CD4-positive, alpha-beta T cell (primary cell): ENCODE results near the gene AMELX. TPM values are rescaled to one million over a fixed set of nuclear protein-coding genes. Genes with fewer than 3 reads are reported as not detected.

Experiments
- ATAC-seq: fragments of 200-7000 bp; cut with Tn5 transposase; one replicate; pipeline ENCODE4 v1.10.0; 2022; ENCODE audit warnings: mild to moderate bottlenecking; ENCODE audit not compliant: poor library complexity
- CTCF ChIA-PET: fragments of 350-600 bp; sonication (Branson Sonifier 250); formaldehyde crosslinking; loops from one replicate; lab custom pipeline; 2021; ENCODE audit warnings: antibody characterized with exemption, inconsistent platforms; lab: Charles Lee
- POLR2A ChIA-PET: fragments of 350-600 bp; sonication (Branson Sonifier 250); formaldehyde crosslinking; loops from one replicate; lab custom pipeline; 2021; ENCODE audit warnings: antibody characterized with exemption, inconsistent platforms; lab: Charles Lee
- DNase-seq, 14 experiments: peaks; one replicate each; pipeline ENCODE4 v3.0.0-alpha.2; 2013 to 2020; ENCODE audit warnings: mixed read lengths in 2 of 14
- H3K27ac ChIP-seq, 2 donors: one replicate each; pipeline versions ENCODE4 v1.5.1 to v1.7.0; 2013; ENCODE audit warnings: low read length in 2 of 2, low read depth in 1 of 2, mild to moderate bottlenecking in 1 of 2
- H3K27me3 ChIP-seq, 2 experiments: 1 replicate in 1 of 2; 2 replicates in 1 of 2; pipeline versions ENCODE4 v1.6.1 to v1.7.0; 2013; ENCODE audit warnings: low read length in 2 of 2, control low read depth in 1 of 2, mild to moderate bottlenecking in 1 of 2, moderate library complexity in 1 of 2; ENCODE audit not compliant: insufficient read depth in 2 of 2, control insufficient read depth in 1 of 2
- H3K36me3 ChIP-seq: one replicate; pipeline ENCODE4 v1.6.1; 2013; ENCODE audit warnings: low read length, control low read depth; ENCODE audit not compliant: insufficient read depth
- H3K4me1 ChIP-seq: one replicate; pipeline ENCODE4 v1.6.1; 2013; ENCODE audit warnings: low read length, control low read depth; ENCODE audit not compliant: insufficient read depth
- H3K4me3 ChIP-seq: one replicate; pipeline ENCODE4 v1.5.1; 2013; ENCODE audit warnings: mild to moderate bottlenecking, low read length, moderate library complexity
- H3K9me3 ChIP-seq, 2 experiments: 1 replicate in 1 of 2; 2 replicates in 1 of 2; pipeline versions ENCODE4 v1.6.1 to v1.7.0; 2013; ENCODE audit warnings: low read length in 2 of 2, mild to moderate bottlenecking in 2 of 2, control low read depth in 1 of 2, moderate library complexity in 1 of 2; ENCODE audit not compliant: control insufficient read depth in 1 of 2, insufficient read depth in 1 of 2
- H3K27ac Mint-ChIP-seq: one replicate; pipeline ENCODE4 v1.8.0; 2020; ENCODE audit warnings: mixed read lengths
- H3K27me3 Mint-ChIP-seq: one replicate; pipeline ENCODE4 v1.8.0; 2021; ENCODE audit warnings: mixed read lengths
- H3K36me3 Mint-ChIP-seq: one replicate; pipeline ENCODE4 v1.8.0; 2021; ENCODE audit warnings: low read depth, mixed read lengths
- H3K4me1 Mint-ChIP-seq: one replicate; pipeline ENCODE4 v1.8.0; 2021; ENCODE audit warnings: low read depth, mixed read lengths
- H3K4me3 Mint-ChIP-seq: one replicate; pipeline ENCODE4 v1.8.0; 2020; ENCODE audit warnings: mild to moderate bottlenecking, mixed read lengths
- H3K9me3 Mint-ChIP-seq: one replicate; pipeline ENCODE4 v1.8.0; 2020; ENCODE audit warnings: mixed read lengths
- intact Hi-C, 2 experiments: fragments of 100-400 bp; cut with DNase I in 1 of 2; cut with micrococcal nuclease in 1 of 2; formaldehyde crosslinking; loops; one replicate each; pipeline versions ENCODE4 v1.15.1 to v1.9.0; 2023 to 2025; cut with DNase I, micrococcal nuclease
- total RNA-seq, 174 experiments: library from RNA in 2 of 174; stranded (reverse) in 2 of 174; gene quantifications; one replicate each; pipeline ENCODE4 v1.2.3 and lab custom pipeline; 2021 to 2026
- TF ChIP-seq, protein P1 (sequence below): fragments of 200-600 bp; IDR thresholded peaks from one replicate; pipeline ENCODE4 v1.8.0; 2022; ENCODE audit warnings: antibody characterized with exemption, mild to moderate bottlenecking

AMELX gene
- total RNA-seq, 2 experiments from 2014 or later, result not detected

DNA sequence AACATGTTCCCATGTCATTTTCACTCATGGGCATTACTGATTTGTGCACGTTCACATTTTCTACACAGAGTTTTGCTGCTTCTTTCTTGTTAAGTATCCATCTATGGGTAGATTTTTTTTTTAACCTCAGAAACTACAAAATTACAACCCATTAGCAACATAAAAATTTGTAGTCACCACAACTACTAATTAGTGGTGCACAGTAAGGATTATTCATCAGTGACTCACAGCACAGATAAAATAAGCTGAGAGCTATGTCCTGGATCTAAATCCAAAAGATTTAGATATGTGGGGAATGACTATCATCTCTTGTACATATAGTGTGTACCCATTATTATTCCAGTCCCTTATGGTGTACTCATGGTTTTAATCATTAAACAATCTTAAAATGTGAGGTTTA, 19.7 kb upstream of the AMELX start:
- H3K27me3 Mint-ChIP-seq, result no peaks in the 10 kb centered on the region
- H3K4me3 Mint-ChIP-seq, result no peak overlapping the region
- no peaks in the 10 kb centered on the region for H3K36me3 Mint-ChIP-seq
- Histone ChIP-seq H3K9me3 (no peaks in the 10 kb centered on the region), H3K4me1 (no peaks in the 10 kb centered on the region), H3K27ac (no peak overlapping the region), H3K4me3 (no peak overlapping the region), H3K36me3 (no peaks in the 10 kb centered on the region), H3K27me3 (no peaks in the 10 kb centered on the region)
- TF ChIP-seq, protein P1, sequence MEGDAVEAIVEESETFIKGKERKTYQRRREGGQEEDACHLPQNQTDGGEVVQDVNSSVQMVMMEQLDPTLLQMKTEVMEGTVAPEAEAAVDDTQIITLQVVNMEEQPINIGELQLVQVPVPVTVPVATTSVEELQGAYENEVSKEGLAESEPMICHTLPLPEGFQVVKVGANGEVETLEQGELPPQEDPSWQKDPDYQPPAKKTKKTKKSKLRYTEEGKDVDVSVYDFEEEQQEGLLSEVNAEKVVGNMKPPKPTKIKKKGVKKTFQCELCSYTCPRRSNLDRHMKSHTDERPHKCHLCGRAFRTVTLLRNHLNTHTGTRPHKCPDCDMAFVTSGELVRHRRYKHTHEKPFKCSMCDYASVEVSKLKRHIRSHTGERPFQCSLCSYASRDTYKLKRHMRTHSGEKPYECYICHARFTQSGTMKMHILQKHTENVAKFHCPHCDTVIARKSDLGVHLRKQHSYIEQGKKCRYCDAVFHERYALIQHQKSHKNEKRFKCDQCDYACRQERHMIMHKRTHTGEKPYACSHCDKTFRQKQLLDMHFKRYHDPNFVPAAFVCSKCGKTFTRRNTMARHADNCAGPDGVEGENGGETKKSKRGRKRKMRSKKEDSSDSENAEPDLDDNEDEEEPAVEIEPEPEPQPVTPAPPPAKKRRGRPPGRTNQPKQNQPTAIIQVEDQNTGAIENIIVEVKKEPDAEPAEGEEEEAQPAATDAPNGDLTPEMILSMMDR, result no peak
- no peaks in the 10 kb centered on the region for H3K9me3 Mint-ChIP-seq
- DNase-seq, result no peak
- H3K4me1 Mint-ChIP-seq, result no peaks in the 10 kb centered on the region
- CTCF ChIA-PET, result no interaction called here
- POLR2A ChIA-PET, result no interaction called here
- intact Hi-C loops, result no loop called here
- no peak for ATAC-seq
- no peak overlapping the region for H3K27ac Mint-ChIP-seq

DNA sequence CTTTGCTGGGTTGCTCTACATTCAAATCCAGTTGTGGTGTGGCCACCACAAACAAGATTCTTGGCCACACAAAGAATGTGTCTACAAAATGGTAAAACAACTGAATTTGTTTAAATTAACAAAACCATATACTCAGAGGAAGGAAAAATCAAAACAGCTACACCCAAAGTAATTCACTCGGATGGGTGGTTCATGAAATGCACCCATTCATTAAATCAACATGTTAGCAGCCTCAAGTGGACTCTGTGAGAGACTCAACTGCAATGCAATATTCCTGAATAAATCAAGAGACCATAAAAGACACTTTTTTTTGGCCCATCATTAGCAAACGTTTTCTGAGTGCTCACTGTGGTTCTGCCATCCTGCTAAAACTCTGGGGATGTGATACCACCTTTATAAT, 11.2 kb upstream of the AMELX start:
- Histone ChIP-seq H3K4me3 (no peak overlapping the region), H3K9me3 (no peaks in the 10 kb centered on the region), H3K27ac (no peak overlapping the region), H3K27me3 (no peaks in the 10 kb centered on the region), H3K4me1 (no peaks in the 10 kb centered on the region), H3K36me3 (no peaks in the 10 kb centered on the region)
- Mint-ChIP-seq H3K9me3 (no peaks in the 10 kb centered on the region), H3K27me3 (no peaks in the 10 kb centered on the region), H3K4me3 (no peak overlapping the region), H3K36me3 (no peaks in the 10 kb centered on the region), H3K27ac (no peak overlapping the region), H3K4me1 (no peaks in the 10 kb centered on the region)
- DNase-seq (no peak), ATAC-seq (no peak)
- CTCF ChIA-PET, result no interaction called here
- TF ChIP-seq, protein P1, result no peak
- POLR2A ChIA-PET, result no interaction called here
- intact Hi-C loops, result no loop called here

DNA sequence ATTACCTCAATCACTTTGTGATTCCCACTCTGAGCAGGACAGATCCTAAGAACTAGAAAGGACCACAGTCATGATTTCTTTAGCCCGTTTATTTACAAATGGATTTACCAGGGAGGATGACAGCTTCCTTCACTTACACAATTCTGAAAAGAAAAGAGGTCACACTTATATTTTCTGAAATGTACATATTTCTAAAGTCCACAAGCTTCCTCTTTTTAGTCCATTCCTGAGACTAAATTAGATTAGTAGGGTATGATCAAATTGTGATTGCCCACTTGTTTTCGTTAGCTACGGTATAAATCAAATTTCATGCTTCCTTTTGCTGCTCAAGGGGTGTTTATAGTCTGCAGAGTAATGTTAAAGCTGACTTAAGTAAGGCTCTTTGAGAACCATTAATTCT, 7.6 kb upstream of the AMELX start:
- H3K4me1 ChIP-seq, result no peaks in the 10 kb centered on the region
- no peaks in the 10 kb centered on the region for H3K9me3 ChIP-seq
- H3K4me1 Mint-ChIP-seq, result no peaks in the 10 kb centered on the region
- H3K36me3 ChIP-seq, result no peaks in the 10 kb centered on the region
- ATAC-seq, result no peak
- no peak overlapping the region for H3K4me3 Mint-ChIP-seq
- DNase-seq, result no peak
- H3K9me3 Mint-ChIP-seq, result no peaks in the 10 kb centered on the region
- intact Hi-C loops, result no loop called here
- TF ChIP-seq, protein P1, result no peak
- no peak overlapping the region for H3K27ac Mint-ChIP-seq
- no peak overlapping the region for H3K4me3 ChIP-seq
- H3K27me3 Mint-ChIP-seq, result no peaks in the 10 kb centered on the region
- ChIA-PET CTCF (no interaction called here), POLR2A (no interaction called here)
- no peaks in the 10 kb centered on the region for H3K27me3 ChIP-seq
- no peaks in the 10 kb centered on the region for H3K36me3 Mint-ChIP-seq
- H3K27ac ChIP-seq, result no peak overlapping the region
